Esophagus muscularis mucosa (tissue), 4 donors: ENCODE data around the gene CCDC61. TPM values are rescaled to one million over a fixed set of nuclear protein-coding genes. Genes with fewer than 3 reads are reported as not detected.

ENCODE experiments used
- DNase-seq: peaks from one replicate; pipeline ENCODE4 v3.0.0-alpha.2; 2017; ENCODE audit errors: extremely low spot score
- H3K27ac ChIP-seq, 4 donors: fragments of 200-600 bp; sonication (generic); replicated peaks in 1 of 4; 1 replicate in 3 of 4; 2 replicates in 1 of 4; pipeline ENCODE4 v1.5.1; 2016 to 2019; ENCODE audit warnings: mild to moderate bottlenecking in 1 of 4
- H3K27me3 ChIP-seq, 4 donors: fragments of 200-600 bp; sonication (generic); one replicate each; pipeline versions ENCODE4 v1.5.1 to v1.6.0; 2016 to 2019
- H3K36me3 ChIP-seq, 4 donors: fragments of 200-600 bp; sonication (generic); one replicate each; pipeline ENCODE4 v1.5.1; 2016 to 2019
- H3K4me1 ChIP-seq, 4 donors: fragments of 200-600 bp; sonication (generic); one replicate each; pipeline ENCODE4 v1.5.1; 2016 to 2019
- H3K4me3 ChIP-seq, 4 donors: fragments of 200-600 bp; sonication (generic); 1 replicate in 2 of 4; 2 replicates in 2 of 4; pipeline ENCODE4 v1.5.1; 2016 to 2019; ENCODE audit warnings: mild to moderate bottlenecking in 4 of 4, moderate library complexity in 1 of 4
- H3K9me3 ChIP-seq, 4 donors: fragments of 200-600 bp; sonication (generic); 1 replicate in 3 of 4; 2 replicates in 1 of 4; pipeline ENCODE4 v1.5.1; 2016 to 2019
- EP300 ChIP-seq: sonication (generic); formaldehyde crosslinking; IDR thresholded peaks from one replicate; pipeline ENCODE4 v1.6.1; 2017; ENCODE audit warnings: antibody characterized with exemption
- POLR2A ChIP-seq: fragments of 450-650 bp; IDR thresholded peaks from one replicate; pipeline ENCODE4 v1.6.1; 2017; ENCODE audit warnings: antibody characterized with exemption, moderate library complexity, mild to moderate bottlenecking, low read depth
- POLR2AphosphoS5 ChIP-seq, 2 donors: sonication (generic); formaldehyde crosslinking; IDR thresholded peaks; one replicate each; pipeline ENCODE4 v1.6.1; 2017; ENCODE audit warnings: antibody characterized with exemption in 2 of 2
- WGBS: methylation state at CpG from one replicate; pipeline ENCODE4 v1.1.5; 2018; 5-methylcytosine and 5-hydroxymethylcytosine counted together
- intact Hi-C: fragments of 100-400 bp; cut with DNase I; formaldehyde crosslinking; loops from one replicate; pipeline ENCODE4 v1.15.1; 2023
- total RNA-seq, 4 donors: library from RNA; depleted of rRNA; stranded (reverse); fragments of >200 nt; gene quantifications; one replicate each; pipeline versions ENCODE4 v1.1.0 to v1.2.1, GENCODE V29; 2016
- TF ChIP-seq, protein P1 (sequence below), 3 experiments: fragments of 200-600 bp in 2 of 3; fragments of 450-650 bp in 1 of 3; sonication (generic) in 2 of 3; IDR thresholded peaks; one replicate each; pipeline ENCODE4 v1.5.1; 2017 to 2019; ENCODE audit warnings: antibody characterized with exemption in 3 of 3, mild to moderate bottlenecking in 2 of 3, moderate library complexity in 1 of 3

Gene CCDC61
- total RNA-seq, 4 donors from 2014 or later = 5.3 to 9.6 (median 8.6) TPM

DNA sequence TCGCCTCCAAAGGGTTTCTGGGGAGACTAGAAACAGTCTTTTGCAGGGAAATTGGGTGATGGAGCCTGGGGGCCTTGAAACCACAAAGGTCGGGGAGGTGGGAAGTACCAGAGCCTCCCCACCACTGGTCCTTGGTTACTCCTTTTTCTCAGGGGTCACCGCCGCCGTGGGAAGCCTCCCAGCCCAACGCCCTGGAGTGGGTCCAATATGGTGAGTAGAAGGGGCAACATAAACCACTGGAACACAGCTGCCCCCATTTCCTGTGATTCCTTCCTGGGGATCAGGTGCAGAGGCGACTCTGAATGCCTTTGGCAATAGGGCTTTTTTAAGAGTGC, 21.8 kb downstream of the CCDC61 start:
- no peak for TF ChIP-seq POLR2A
- TF ChIP-seq, protein P1, sequence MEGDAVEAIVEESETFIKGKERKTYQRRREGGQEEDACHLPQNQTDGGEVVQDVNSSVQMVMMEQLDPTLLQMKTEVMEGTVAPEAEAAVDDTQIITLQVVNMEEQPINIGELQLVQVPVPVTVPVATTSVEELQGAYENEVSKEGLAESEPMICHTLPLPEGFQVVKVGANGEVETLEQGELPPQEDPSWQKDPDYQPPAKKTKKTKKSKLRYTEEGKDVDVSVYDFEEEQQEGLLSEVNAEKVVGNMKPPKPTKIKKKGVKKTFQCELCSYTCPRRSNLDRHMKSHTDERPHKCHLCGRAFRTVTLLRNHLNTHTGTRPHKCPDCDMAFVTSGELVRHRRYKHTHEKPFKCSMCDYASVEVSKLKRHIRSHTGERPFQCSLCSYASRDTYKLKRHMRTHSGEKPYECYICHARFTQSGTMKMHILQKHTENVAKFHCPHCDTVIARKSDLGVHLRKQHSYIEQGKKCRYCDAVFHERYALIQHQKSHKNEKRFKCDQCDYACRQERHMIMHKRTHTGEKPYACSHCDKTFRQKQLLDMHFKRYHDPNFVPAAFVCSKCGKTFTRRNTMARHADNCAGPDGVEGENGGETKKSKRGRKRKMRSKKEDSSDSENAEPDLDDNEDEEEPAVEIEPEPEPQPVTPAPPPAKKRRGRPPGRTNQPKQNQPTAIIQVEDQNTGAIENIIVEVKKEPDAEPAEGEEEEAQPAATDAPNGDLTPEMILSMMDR (IDR thresholded peaks at IDR 0.05) = no peak
- TF ChIP-seq POLR2AphosphoS5 (IDR thresholded peaks at IDR 0.05) = no peak
- TF ChIP-seq EP300 = no peak
- H3K36me3 ChIP-seq = peaks cover 0 to 16% (median 4%) of the 10 kb centered on the region in 4 donors
- 38% methylated on average over 6 of the region's 7 CpGs for WGBS
- H3K27me3 ChIP-seq = peaks cover 0 to 50% (median 32%) of the 10 kb centered on the region in 4 donors
- peak overlapping the region; percentile 67 to 78 (median 70) for H3K4me3 ChIP-seq
- no peaks in the 10 kb centered on the region for H3K9me3 ChIP-seq
- H3K4me1 ChIP-seq = peaks cover 18 to 29% (median 28%) of the 10 kb centered on the region in 4 donors
- H3K27ac ChIP-seq = no peak overlapping the region
- DNase-seq = no peak
- intact Hi-C loops = loop anchor here (10.0 kb wide), 1 partner anchor 152 kb away; the partner anchor contains the start of genes FOXA3 and SYMPK

DNA sequence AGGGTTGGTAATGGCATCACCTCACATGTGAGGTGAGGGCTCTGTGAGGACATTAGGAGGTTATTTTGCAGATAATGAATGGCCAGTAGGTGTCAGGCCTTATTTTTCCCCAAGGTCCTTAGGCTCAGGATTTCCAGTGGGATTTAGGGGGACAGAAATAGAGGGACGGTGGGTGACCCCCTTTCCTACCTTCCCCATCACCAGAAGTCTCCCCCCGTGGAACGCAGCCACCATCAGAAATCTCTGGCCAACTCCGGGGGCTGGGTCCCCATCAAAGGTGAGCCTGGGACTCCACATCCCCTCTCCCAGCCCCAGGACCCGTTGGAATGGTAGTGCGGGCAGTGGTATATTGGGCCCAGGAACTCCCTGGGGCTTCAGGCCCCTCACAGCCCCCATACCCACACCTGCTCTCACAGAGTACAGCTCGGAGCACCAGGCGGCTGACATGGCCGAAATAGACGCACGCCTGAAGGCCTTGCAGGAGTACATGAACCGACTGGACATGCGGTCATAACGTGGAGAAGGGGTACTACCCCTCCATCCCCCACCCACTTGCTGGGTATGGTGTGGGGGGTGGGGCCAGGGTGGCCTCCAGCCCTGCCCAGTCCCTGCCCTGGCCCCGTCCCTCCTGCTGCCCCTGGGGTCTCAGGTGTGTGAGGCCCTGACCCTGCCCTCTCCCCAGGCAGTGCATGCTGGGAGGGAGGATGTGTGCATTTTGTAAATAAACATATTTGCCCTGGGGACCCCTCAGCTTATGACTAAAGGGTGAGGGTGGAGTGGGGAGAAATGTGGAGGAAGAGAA, 22.8 kb downstream of the CCDC61 start:
- no peak overlapping the region for H3K27ac ChIP-seq
- 92% methylated on average over 8 of the region's 15 CpGs for WGBS
- DNase-seq = no peak
- peaks cover 0 to 16% (median 4%) of the 10 kb centered on the region in 4 donors for H3K36me3 ChIP-seq
- peaks cover 0 to 50% (median 34%) of the 10 kb centered on the region in 4 donors for H3K27me3 ChIP-seq
- intact Hi-C loops = loop anchor here (10.0 kb wide), 1 partner anchor 153 kb away; the partner anchor contains the start of genes FOXA3 and SYMPK
- H3K9me3 ChIP-seq = no peaks in the 10 kb centered on the region
- TF ChIP-seq, protein P1 (IDR thresholded peaks at IDR 0.05) = no peak
- TF ChIP-seq EP300 (no peak), POLR2A (no peak), POLR2AphosphoS5 (IDR thresholded peaks at IDR 0.05) (no peak)
- H3K4me1 ChIP-seq = peaks cover 18 to 37% (median 28%) of the 10 kb centered on the region in 4 donors
- no peak overlapping the region for H3K4me3 ChIP-seq

DNA sequence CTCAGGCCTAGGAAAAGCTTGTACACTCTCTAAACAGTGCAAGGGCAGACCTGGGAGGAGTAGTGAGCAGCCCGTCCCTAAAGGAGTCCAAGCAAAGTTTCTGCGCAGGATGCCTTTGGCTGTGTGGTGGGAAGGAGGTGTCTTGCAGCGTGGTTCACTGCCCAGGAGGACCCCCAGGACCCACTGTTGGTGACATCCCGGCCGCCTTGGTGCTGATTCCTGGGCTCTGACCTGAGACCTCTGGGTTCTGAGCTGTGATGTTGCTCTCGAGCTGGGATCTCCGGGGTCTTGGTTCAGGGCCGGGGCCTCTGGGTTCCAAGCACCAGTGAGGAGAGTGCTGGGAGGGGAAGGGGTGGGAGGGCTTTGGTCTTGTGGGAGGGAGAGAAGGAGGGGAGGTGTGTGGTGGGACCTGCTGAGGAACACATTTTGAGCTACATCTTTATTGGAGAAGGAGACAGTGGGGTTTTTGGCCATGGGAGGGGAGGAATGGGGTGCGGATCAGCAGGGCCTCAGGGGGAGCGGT, 23.5 kb downstream of the CCDC61 start:
- Histone ChIP-seq H3K27ac (no peak overlapping the region), H3K9me3 (no peaks in the 10 kb centered on the region), H3K4me3 (no peak overlapping the region), H3K36me3 (peaks cover 0 to 16% (median 4%) of the 10 kb centered on the region in 4 donors), H3K4me1 (peaks cover 18 to 38% (median 28%) of the 10 kb centered on the region in 4 donors), H3K27me3 (peaks cover 0 to 50% (median 32%) of the 10 kb centered on the region in 4 donors)
- DNase-seq = no peak
- TF ChIP-seq POLR2A = no peak
- TF ChIP-seq POLR2AphosphoS5 (IDR thresholded peaks at IDR 0.05) = no peak
- TF ChIP-seq, protein P1 (IDR thresholded peaks at IDR 0.05) = no peak
- no peak for TF ChIP-seq EP300
- WGBS = 95% methylated on average over 10 of the region's 10 CpGs
- intact Hi-C loops = loop anchor here (10.0 kb wide), 1 partner anchor 154 kb away; the partner anchor contains the start of genes FOXA3 and SYMPK

DNA sequence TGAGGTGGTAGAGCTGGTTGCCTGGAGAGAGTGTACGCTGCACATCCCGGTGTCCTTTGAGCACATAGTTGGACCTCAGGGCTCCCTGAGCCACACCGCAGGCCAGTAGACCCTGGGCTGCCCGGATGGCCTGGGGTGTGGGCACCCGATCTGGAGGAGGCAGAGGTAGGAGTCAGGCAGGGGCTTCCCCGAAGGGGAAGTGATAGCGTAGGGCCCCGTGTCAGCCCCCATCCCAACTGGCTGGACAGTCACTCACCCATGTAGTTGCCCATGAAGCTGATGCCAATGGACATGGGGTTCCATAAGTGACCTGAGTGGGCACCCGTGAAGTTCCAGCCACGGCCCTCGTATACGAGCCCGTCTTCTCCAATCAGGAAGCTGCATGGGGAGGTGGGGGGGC, 24.0 kb downstream of the CCDC61 start:
- Histone ChIP-seq H3K9me3 (no peaks in the 10 kb centered on the region), H3K27ac (no peak overlapping the region), H3K4me3 (no peak overlapping the region), H3K27me3 (peaks cover 2 to 50% (median 27%) of the 10 kb centered on the region in 4 donors), H3K4me1 (peaks cover 18 to 38% (median 28%) of the 10 kb centered on the region in 4 donors), H3K36me3 (peaks cover 0 to 16% (median 4%) of the 10 kb centered on the region in 4 donors)
- no peak for TF ChIP-seq POLR2A
- TF ChIP-seq, protein P1 (IDR thresholded peaks at IDR 0.05) = no peak
- TF ChIP-seq EP300 = no peak
- TF ChIP-seq POLR2AphosphoS5 (IDR thresholded peaks at IDR 0.05) = no peak
- no peak for DNase-seq
- WGBS = 87% methylated on average over 7 of the region's 13 CpGs
- intact Hi-C loops = loop anchor here (10.0 kb wide), 1 partner anchor 154 kb away; the partner anchor contains the start of genes FOXA3 and SYMPK
